Endodermal cell (in vitro differentiated cells): ENCODE data around the gene TST. TPM values are rescaled to one million over a fixed set of nuclear protein-coding genes. Genes with fewer than 3 reads are reported as not detected.

Experiments
- DNase-seq: peaks from one replicate; pipeline ENCODE4 v3.0.0-alpha.2; 2017
- H3K27ac ChIP-seq: 2 replicates; pipeline ENCODE4 v1.5.1; 2013; ENCODE audit warnings: mild to moderate bottlenecking, low read depth, low read length, moderate library complexity
- H3K27me3 ChIP-seq: 2 replicates; pipeline ENCODE4 v1.6.1; 2013; ENCODE audit warnings: mild to moderate bottlenecking, low read length, moderate library complexity; ENCODE audit not compliant: insufficient read depth, control insufficient read depth, poor library complexity, severe bottlenecking
- H3K36me3 ChIP-seq: 2 replicates; pipeline ENCODE4 v1.7.0; 2013; ENCODE audit warnings: mild to moderate bottlenecking, low read length, moderate library complexity; ENCODE audit not compliant: control insufficient read depth, insufficient read depth
- H3K4me1 ChIP-seq: one replicate; pipeline ENCODE4 v1.7.0; 2013; ENCODE audit warnings: low read length; ENCODE audit not compliant: control insufficient read depth, insufficient read depth
- H3K4me3 ChIP-seq: 2 replicates; pipeline ENCODE4 v1.5.1; 2013; ENCODE audit warnings: mild to moderate bottlenecking, low read length, moderate library complexity
- H3K9ac ChIP-seq: 2 replicates; pipeline ENCODE4 v1.6.1; 2013; ENCODE audit warnings: mild to moderate bottlenecking, low read length, moderate library complexity; ENCODE audit not compliant: poor library complexity, severe bottlenecking; ENCODE audit errors: extremely low read depth
- H3K9me3 ChIP-seq: 2 replicates; pipeline ENCODE4 v1.6.1; 2013; ENCODE audit warnings: mild to moderate bottlenecking, low read length, moderate library complexity; ENCODE audit not compliant: control insufficient read depth
- H3K27ac Mint-ChIP-seq: 2 replicates; pipeline ENCODE4 v1.8.0; 2020; ENCODE audit warnings: mixed read lengths
- H3K27me3 Mint-ChIP-seq: 2 replicates; pipeline ENCODE4 v1.8.0; 2021; ENCODE audit warnings: mild to moderate bottlenecking, mixed read lengths; ENCODE audit not compliant: insufficient read depth
- H3K36me3 Mint-ChIP-seq: 2 replicates; pipeline ENCODE4 v1.8.0; 2020; ENCODE audit warnings: low read depth, mixed read lengths
- H3K4me1 Mint-ChIP-seq: 2 replicates; pipeline ENCODE4 v1.8.0; 2020; ENCODE audit warnings: mixed read lengths
- H3K4me3 Mint-ChIP-seq: 2 replicates; pipeline ENCODE4 v1.8.0; 2020; ENCODE audit warnings: mild to moderate bottlenecking, moderate library complexity, mixed read lengths
- H3K9me3 Mint-ChIP-seq: 2 replicates; pipeline ENCODE4 v1.8.0; 2020; ENCODE audit warnings: mild to moderate bottlenecking, mixed read lengths
- CTCF ChIP-seq: fragments of 200-600 bp; sonication (generic); conservative IDR thresholded peaks from 2 replicates; pipeline ENCODE4 v1.5.0; 2021; ENCODE audit warnings: antibody characterized with exemption, mild to moderate bottlenecking
- WGBS, 2 experiments: methylation state at CpG; one replicate each; pipeline versions ENCODE4 v1.1.5 to v1.1.7; 2013; ENCODE audit warnings: missing lambda C conversion rate in 2 of 2, mixed read lengths in 1 of 2; ENCODE audit not compliant: insufficient coverage in 1 of 2, insufficient read length in 1 of 2; 5-methylcytosine and 5-hydroxymethylcytosine counted together
- total RNA-seq, 2 donors: library from RNA; stranded (reverse); fragmentation: NEBNext Ultra II Directional in 1 of 2; extraction: Animal tissue kit (Norgen Biotek cat#: 25700) in 1 of 2; gene quantifications; 2 replicates in 1 of 2; 3 replicates in 1 of 2; pipeline ENCODE4 v1.2.1, GENCODE V29; 2021

TST gene
- total RNA-seq, 2 donors from 2014 or later: 38.2 to 48.3 TPM

GRCh38 chr22:37036655-37037377 lies 17.6 kb upstream of the TST start:
- H3K4me3 ChIP-seq: no peak overlapping the region
- no peak overlapping the region for H3K9ac ChIP-seq
- no peaks in the 10 kb centered on the region for H3K4me1 ChIP-seq
- no peaks in the 10 kb centered on the region for H3K36me3 Mint-ChIP-seq
- H3K4me3 Mint-ChIP-seq: no peak overlapping the region
- no peaks in the 10 kb centered on the region for H3K27me3 ChIP-seq
- TF ChIP-seq CTCF: no peak
- no peaks in the 10 kb centered on the region for H3K36me3 ChIP-seq
- H3K9me3 Mint-ChIP-seq: no peaks in the 10 kb centered on the region
- DNase-seq: no peak
- H3K27ac Mint-ChIP-seq: no peak overlapping the region
- no peak overlapping the region for H3K27ac ChIP-seq
- H3K9me3 ChIP-seq: no peaks in the 10 kb centered on the region
- peaks cover 8% of the 10 kb centered on the region for H3K27me3 Mint-ChIP-seq
- 91 to 92% methylated on average over 9 to 11 of the region's 11 CpGs for WGBS, 2 experiments
- peaks cover 17% of the 10 kb centered on the region for H3K4me1 Mint-ChIP-seq

GRCh38 chr22:37033605-37034430 lies 14.6 kb upstream of the TST start:
- H3K4me1 ChIP-seq: no peaks in the 10 kb centered on the region
- no peak for TF ChIP-seq CTCF
- peaks cover 8% of the 10 kb centered on the region for H3K27me3 Mint-ChIP-seq
- no peaks in the 10 kb centered on the region for H3K27me3 ChIP-seq
- peak overlapping the region; percentile 67 for H3K27ac Mint-ChIP-seq
- H3K4me3 Mint-ChIP-seq: no peak overlapping the region
- no peak for DNase-seq
- no peak overlapping the region for H3K4me3 ChIP-seq
- 93 to 96% methylated on average over 11 to 23 of the region's 23 CpGs for WGBS, 2 experiments
- H3K36me3 Mint-ChIP-seq: peaks cover 7% of the 10 kb centered on the region
- H3K9me3 Mint-ChIP-seq: no peaks in the 10 kb centered on the region
- no peak overlapping the region for H3K27ac ChIP-seq
- H3K9ac ChIP-seq: no peak overlapping the region
- H3K36me3 ChIP-seq: peaks cover 6% of the 10 kb centered on the region
- peaks cover 19% of the 10 kb centered on the region for H3K4me1 Mint-ChIP-seq
- H3K9me3 ChIP-seq: no peaks in the 10 kb centered on the region

- H3K9me3 Mint-ChIP-seq: no peaks in the 10 kb centered on the region
- Histone ChIP-seq H3K36me3 (peaks cover 10% of the 10 kb centered on the region), H3K27me3 (no peaks in the 10 kb centered on the region), H3K9ac (no peak overlapping the region), H3K4me1 (no peaks in the 10 kb centered on the region), H3K9me3 (no peaks in the 10 kb centered on the region), H3K4me3 (no peak overlapping the region), H3K27ac (no peak overlapping the region)
- peaks cover 8% of the 10 kb centered on the region for H3K27me3 Mint-ChIP-seq
- H3K27ac Mint-ChIP-seq: peak overlapping the region; percentile 75
- H3K4me1 Mint-ChIP-seq: peaks cover 19% of the 10 kb centered on the region
- DNase-seq: peak; percentile 72
- TF ChIP-seq CTCF: no peak
- H3K4me3 Mint-ChIP-seq: no peak overlapping the region
- peaks cover 13% of the 10 kb centered on the region for H3K36me3 Mint-ChIP-seq
- 83 to 85% methylated on average over 15 to 18 of the region's 18 CpGs for WGBS, 2 experiments
Observed at GRCh38 chr22:37032535-37033460, 13.6 kb upstream of the TST start.
